ENCODE data around the gene SYNGR4.

DNA sequence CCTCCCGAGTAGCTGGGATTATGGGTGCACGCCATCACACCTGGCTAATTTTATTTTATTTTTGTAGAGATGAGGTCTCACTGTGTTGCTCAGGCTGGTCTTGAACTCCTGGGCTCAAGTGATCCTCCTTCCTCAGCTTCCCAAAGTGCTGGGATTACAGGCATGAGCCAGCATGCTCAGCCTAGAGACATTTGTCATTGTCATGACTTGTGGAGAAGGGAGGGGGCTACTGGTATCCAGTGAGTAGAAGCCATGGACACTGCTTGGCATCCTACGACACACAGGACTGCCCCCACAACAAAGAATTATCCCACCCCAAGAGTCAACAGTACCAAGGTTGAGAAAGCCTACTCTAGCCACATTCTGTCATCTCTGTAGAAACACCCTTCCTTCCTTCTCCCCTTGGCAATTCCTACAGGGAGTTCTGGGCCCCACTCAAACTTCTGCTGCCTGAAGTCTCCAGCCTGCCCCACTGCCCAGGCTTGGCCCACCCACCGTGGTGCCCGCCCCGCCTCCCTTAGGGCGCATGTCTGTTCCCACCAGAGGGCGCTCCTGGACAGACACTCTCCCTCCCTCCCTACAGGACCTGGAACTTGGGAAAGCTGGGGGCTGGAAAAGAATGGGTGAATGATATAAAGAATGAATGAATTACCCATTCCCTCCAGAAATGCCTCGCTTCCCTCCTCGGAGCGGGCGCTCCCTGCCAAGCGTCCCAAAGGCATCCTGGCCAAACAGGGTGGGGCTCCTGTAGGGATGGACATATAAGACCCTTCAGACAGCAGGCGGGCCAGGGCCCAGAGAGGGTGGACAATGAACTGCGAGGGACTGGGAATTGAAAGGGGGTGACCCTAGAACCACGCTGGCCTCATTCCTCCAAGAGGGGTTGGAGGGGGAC, 44.3 kb upstream of the SYNGR4 start:
- TF ChIP-seq CTCF (IDR thresholded peaks at IDR 0.05) = peak; percentile 65 to 77 (median 73)
- no peak for TF ChIP-seq POLR2A (IDR thresholded peaks at IDR 0.05)

Data from uterus (tissue), 2 donors.